Measurements from ENCODE around the gene KCNAB1. TPM values are rescaled to one million over a fixed set of nuclear protein-coding genes. Genes with fewer than 3 reads are reported as not detected.
"Not testable (repeated sequence)": the region's sequence is repeated elsewhere in the genome, so short reads cannot be mapped to it uniquely, and the experiment has no call there.

Gene KCNAB1
- total RNA-seq, 1 experiment from 2014 or later = not detected

- TF ChIP-seq, protein P1, sequence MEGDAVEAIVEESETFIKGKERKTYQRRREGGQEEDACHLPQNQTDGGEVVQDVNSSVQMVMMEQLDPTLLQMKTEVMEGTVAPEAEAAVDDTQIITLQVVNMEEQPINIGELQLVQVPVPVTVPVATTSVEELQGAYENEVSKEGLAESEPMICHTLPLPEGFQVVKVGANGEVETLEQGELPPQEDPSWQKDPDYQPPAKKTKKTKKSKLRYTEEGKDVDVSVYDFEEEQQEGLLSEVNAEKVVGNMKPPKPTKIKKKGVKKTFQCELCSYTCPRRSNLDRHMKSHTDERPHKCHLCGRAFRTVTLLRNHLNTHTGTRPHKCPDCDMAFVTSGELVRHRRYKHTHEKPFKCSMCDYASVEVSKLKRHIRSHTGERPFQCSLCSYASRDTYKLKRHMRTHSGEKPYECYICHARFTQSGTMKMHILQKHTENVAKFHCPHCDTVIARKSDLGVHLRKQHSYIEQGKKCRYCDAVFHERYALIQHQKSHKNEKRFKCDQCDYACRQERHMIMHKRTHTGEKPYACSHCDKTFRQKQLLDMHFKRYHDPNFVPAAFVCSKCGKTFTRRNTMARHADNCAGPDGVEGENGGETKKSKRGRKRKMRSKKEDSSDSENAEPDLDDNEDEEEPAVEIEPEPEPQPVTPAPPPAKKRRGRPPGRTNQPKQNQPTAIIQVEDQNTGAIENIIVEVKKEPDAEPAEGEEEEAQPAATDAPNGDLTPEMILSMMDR (conservative IDR thresholded peaks at IDR 0.05; ENCODE audit: low read depth, low read length) = no peak
- TF ChIP-seq EZH2 (IDR thresholded peaks at IDR 0.05; ENCODE audit: borderline replicate concordance, low read depth, low read length, poor library complexity, severe bottlenecking) = no peak
- POLR2A ChIA-PET (ENCODE audit: low non-redundant PET) = no interaction called here
- no TSS peak for BruUV-seq (replicated peaks)
Observed at GRCh38 chr3:156189927-156190326, 69.5 kb downstream of the KCNAB1 start.

DNA sequence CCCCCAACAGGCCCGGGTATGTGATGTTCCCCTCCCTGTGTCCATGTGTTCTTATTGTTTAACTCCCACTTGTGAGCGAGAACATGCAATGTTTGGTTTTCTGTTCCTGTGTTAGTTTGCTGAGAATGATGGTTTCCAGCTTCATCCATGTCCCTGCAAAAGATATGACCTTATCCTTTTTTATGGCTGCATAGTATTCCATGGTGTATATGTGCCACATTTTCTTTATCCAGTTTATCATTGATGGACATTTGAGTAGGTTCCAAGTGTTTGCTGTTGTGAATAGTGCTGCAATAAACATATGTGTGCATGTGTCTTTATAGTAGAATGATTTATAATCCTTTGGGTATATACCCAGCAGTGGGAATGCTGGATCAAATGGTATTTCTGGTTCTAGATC lies 74.6 kb downstream of the KCNAB1 start:
- DNase-seq (ENCODE audit: low spot score); H3K4me1 ChIP-seq (ENCODE audit: insufficient read depth, low read length, poor library complexity, severe bottlenecking); H3K27me3 ChIP-seq (replicated peaks; ENCODE audit: insufficient read depth, low read depth, low read length, poor library complexity); intact Hi-C loops (cut with micrococcal nuclease; ENCODE audit: unreplicated experiment); BruUV-seq (replicated peaks); H3K4me3 ChIP-seq (ENCODE audit: low read depth, low read length, poor library complexity, severe bottlenecking); H3K27ac ChIP-seq (ENCODE audit: low read depth, low read length, poor library complexity, severe bottlenecking); H3K36me3 ChIP-seq (ENCODE audit: insufficient read depth, low read length, poor library complexity, severe bottlenecking); POLR2A ChIA-PET (ENCODE audit: low non-redundant PET); H3K9me3 ChIP-seq (ENCODE audit: low read depth, low read length, poor library complexity, severe bottlenecking); CTCF ChIA-PET: not testable (repeated sequence)

More at GRCh38 chr3:156189927-156190326, 69.5 kb downstream of the KCNAB1 start:
- intact Hi-C loops (cut with micrococcal nuclease; ENCODE audit: unreplicated experiment) = no loop called here
- Histone ChIP-seq H3K4me1 (ENCODE audit: insufficient read depth, low read length, poor library complexity, severe bottlenecking) (no peaks in the 10 kb centered on the region), H3K27ac (ENCODE audit: low read depth, low read length, poor library complexity, severe bottlenecking) (no peak overlapping the region), H3K4me3 (ENCODE audit: low read depth, low read length, poor library complexity, severe bottlenecking) (no peak overlapping the region), H3K9me3 (ENCODE audit: low read depth, low read length, poor library complexity, severe bottlenecking) (no peaks in the 10 kb centered on the region), H3K36me3 (ENCODE audit: insufficient read depth, low read length, poor library complexity, severe bottlenecking) (no peaks in the 10 kb centered on the region), H3K27me3 (replicated peaks; ENCODE audit: insufficient read depth, low read depth, low read length, poor library complexity) (no peaks in the 10 kb centered on the region)
- CTCF ChIA-PET = no interaction called here
- DNase-seq (ENCODE audit: low spot score) = no peak

- intact Hi-C loops (cut with micrococcal nuclease; ENCODE audit: unreplicated experiment); POLR2A ChIA-PET (ENCODE audit: low non-redundant PET); DNase-seq (ENCODE audit: low spot score); H3K4me1 ChIP-seq (ENCODE audit: insufficient read depth, low read length, poor library complexity, severe bottlenecking); H3K36me3 ChIP-seq (ENCODE audit: insufficient read depth, low read length, poor library complexity, severe bottlenecking); BruUV-seq (replicated peaks); H3K27me3 ChIP-seq (replicated peaks; ENCODE audit: insufficient read depth, low read depth, low read length, poor library complexity); H3K4me3 ChIP-seq (ENCODE audit: low read depth, low read length, poor library complexity, severe bottlenecking); H3K27ac ChIP-seq (ENCODE audit: low read depth, low read length, poor library complexity, severe bottlenecking); CTCF ChIA-PET; H3K9me3 ChIP-seq (ENCODE audit: low read depth, low read length, poor library complexity, severe bottlenecking): not testable (repeated sequence)
Observed at GRCh38 chr3:156197152-156197551, 76.8 kb downstream of the KCNAB1 start.

DNA sequence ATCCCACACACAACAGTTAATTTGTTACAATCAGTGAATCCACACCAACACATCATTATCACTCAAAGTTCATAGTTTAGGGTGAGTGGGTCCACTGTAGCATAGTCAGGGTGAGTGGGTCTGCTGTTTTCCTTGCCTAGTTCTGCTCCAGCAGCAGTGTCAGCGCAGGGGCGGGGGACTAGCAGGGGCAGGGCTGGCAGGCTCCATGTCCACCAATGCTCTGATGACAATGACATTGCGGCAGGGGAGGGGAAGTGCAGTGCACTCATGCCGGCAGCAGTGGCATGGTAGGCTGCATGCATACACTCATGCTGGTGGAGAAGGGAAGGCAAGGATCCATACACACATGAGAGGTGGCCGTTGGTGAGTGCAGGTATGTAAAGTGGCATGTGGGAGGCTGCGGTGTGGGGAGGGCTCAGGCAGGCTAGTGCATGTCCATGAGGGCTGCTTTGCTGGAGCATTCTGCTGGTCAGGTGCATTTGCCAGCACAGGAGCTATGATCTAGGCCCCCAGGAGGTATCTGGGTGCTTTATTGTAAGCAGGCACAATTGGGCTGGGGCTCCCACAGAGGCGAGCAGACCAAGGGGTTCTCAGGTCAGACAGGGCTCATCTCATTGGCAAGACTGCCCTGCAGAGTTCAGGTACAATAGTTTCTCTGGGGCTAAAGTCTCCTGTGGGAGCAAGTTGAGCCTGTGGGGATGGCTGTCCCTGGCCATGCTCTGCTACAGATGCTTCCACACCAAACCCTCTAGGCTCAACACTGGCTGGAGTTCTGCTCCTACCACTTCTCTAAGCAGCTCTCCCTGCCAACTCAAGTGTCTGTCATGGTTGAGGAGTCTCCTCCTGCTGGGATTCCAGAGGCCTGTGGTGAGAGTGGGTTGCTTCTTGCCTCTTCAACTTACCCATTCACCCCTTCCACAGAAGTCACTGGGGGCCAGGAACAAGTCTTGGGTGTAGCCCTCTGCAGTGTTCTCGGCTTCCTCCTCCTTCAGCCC lies 81.3 kb downstream of the KCNAB1 start:
- DNase-seq (ENCODE audit: low spot score) = no peak
- H3K4me1 ChIP-seq (ENCODE audit: insufficient read depth, low read length, poor library complexity, severe bottlenecking) = no peaks in the 10 kb centered on the region
- CTCF ChIA-PET = no interaction called here
- H3K4me3 ChIP-seq (ENCODE audit: low read depth, low read length, poor library complexity, severe bottlenecking) = no peak overlapping the region
- no peaks in the 10 kb centered on the region for H3K36me3 ChIP-seq (ENCODE audit: insufficient read depth, low read length, poor library complexity, severe bottlenecking)
- TF ChIP-seq EZH2 (IDR thresholded peaks at IDR 0.05; ENCODE audit: borderline replicate concordance, low read depth, low read length, poor library complexity, severe bottlenecking) = no peak
- TF ChIP-seq, protein P1 (conservative IDR thresholded peaks at IDR 0.05; ENCODE audit: low read depth, low read length) = no peak
- intact Hi-C loops (cut with micrococcal nuclease; ENCODE audit: unreplicated experiment) = no loop called here
- H3K9me3 ChIP-seq (ENCODE audit: low read depth, low read length, poor library complexity, severe bottlenecking) = no peaks in the 10 kb centered on the region
- no peaks in the 10 kb centered on the region for H3K27me3 ChIP-seq (replicated peaks; ENCODE audit: insufficient read depth, low read depth, low read length, poor library complexity)
- H3K27ac ChIP-seq (ENCODE audit: low read depth, low read length, poor library complexity, severe bottlenecking) = no peak overlapping the region
- POLR2A ChIA-PET (ENCODE audit: low non-redundant PET) = no interaction called here
- BruUV-seq (replicated peaks) = no TSS peak
